Astrocyte (in vitro differentiated cells and primary cell): ENCODE data around the gene URI1.

Experiments used
- CTCF ChIP-seq: IDR thresholded peaks from 2 replicates; pipeline ENCODE4 v1.5.1; 2011; ENCODE audit warnings: low read depth, mild to moderate bottlenecking, inconsistent platforms, low read length, moderate library complexity; ENCODE audit not compliant: insufficient read depth
- EZH2 ChIP-seq: IDR thresholded peaks from 2 replicates; pipeline ENCODE4 v1.6.1; 2012; ENCODE audit warnings: mild to moderate bottlenecking, low read length, inconsistent platforms; ENCODE audit not compliant: insufficient read depth

- TF ChIP-seq EZH2 (no peak), CTCF (no peak)
Observed at GRCh38 chr19:30009013-30009412, 67.0 kb downstream of the URI1 start.
